ENCODE data around the gene FNDC5. TPM values are rescaled to one million over a fixed set of nuclear protein-coding genes. Genes with fewer than 3 reads are reported as not detected.
A peak's percentile ranks its signal among the peaks of the same experiment; 100 is the strongest.

The FNDC5 gene
- total RNA-seq, 4 donors from 2014 or later = 5.5 to 17.0 (median 9.8) TPM

- Histone ChIP-seq H3K4me3 (no peak overlapping the region), H3K36me3 (no peaks in the 10 kb centered on the region), H3K27me3 (peaks cover 0 to 7% (median 0%) of the 10 kb centered on the region in 4 donors), H3K4me1 (peaks cover 9 to 18% (median 18%) of the 10 kb centered on the region in 4 donors), H3K9me3 (no peaks in the 10 kb centered on the region), H3K27ac (replicated peaks in 1 of 4) (no peak overlapping the region)
- WGBS = 59% methylated on average over 2 of the region's 2 CpGs
- DNase-seq (ENCODE audit: extremely low spot score) = no peak
- TF ChIP-seq POLR2AphosphoS5 (IDR thresholded peaks at IDR 0.05) (no peak), CTCF (IDR thresholded peaks at IDR 0.05) (no peak)
- intact Hi-C loops (cut with DNase I) = no loop called here
Observed at GRCh38 chr1:32904797-32905196, 34.1 kb upstream of the FNDC5 start.

DNA sequence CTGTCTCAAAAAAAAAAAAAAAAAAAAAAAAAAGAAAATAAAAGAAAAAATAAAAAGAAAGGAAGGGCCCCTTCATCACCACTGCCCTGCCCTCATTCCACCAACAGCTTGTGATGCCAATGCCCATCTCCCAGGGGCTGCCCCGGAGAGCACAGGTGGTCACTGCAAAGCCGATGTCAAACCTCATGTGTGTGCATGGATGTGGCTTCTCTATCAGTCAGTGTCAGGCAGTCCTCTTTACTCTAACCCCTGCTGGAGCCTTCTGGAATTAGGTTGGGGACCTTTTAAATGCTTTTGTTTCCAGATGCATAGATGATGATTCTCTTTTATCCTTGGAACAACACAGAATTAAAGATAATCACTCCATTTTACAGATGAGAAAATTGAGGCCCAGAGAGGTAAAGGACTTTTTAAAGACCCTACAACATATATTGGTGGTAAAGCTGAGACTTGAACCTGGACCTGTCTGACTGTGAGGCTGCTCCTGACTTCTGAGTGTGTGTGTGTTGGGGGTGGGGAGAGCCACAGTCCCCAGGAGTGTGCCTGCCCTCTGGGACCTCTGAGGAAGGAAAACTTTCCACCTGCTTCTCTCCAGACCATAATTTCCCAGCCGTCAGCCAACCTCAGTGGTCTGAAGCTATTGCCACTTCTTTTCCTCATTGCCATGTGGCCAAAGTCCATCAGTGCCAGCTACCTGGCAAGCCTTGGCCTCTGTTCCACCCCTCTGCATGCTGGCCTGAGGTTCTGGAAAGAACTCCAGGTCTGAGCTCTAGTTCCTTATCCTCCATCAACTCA lies 33.5 kb upstream of the FNDC5 start:
- TF ChIP-seq CTCF (IDR thresholded peaks at IDR 0.05) = no peak
- Histone ChIP-seq H3K9me3 (no peaks in the 10 kb centered on the region), H3K4me3 (no peak overlapping the region), H3K27me3 (peaks cover 0 to 7% (median 0%) of the 10 kb centered on the region in 4 donors), H3K36me3 (no peaks in the 10 kb centered on the region), H3K4me1 (peaks cover 9 to 18% (median 18%) of the 10 kb centered on the region in 4 donors), H3K27ac (replicated peaks in 1 of 4) (no peak overlapping the region)
- no peak for DNase-seq (ENCODE audit: extremely low spot score)
- 80% methylated on average over 3 of the region's 3 CpGs for WGBS
- intact Hi-C loops (cut with DNase I) = no loop called here

DNA sequence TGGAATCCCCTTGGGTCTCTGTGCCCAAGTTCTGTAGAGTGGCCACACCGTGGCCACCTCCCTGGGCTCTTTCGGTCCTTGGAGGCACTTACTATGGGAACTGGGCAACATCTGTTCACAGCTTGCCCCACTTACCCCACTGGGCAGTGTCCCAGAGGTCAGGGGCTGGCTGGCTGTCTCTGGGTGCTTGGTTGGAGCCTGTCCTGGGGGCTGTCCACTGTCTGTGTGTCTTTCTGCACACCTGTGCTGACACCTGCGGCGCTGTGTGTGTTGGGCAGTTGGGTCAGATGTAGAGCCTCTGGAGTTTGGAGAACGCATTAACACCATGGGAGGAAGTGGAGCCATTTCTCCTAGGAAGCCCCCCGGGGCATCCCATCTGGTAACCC lies 31.8 kb upstream of the FNDC5 start:
- H3K36me3 ChIP-seq = no peaks in the 10 kb centered on the region
- no peak for TF ChIP-seq CTCF (IDR thresholded peaks at IDR 0.05)
- no peak for TF ChIP-seq POLR2AphosphoS5 (IDR thresholded peaks at IDR 0.05)
- TF ChIP-seq POLR2A (IDR thresholded peaks at IDR 0.05; ENCODE audit: low read depth) = no peak
- TF ChIP-seq EP300 (IDR thresholded peaks at IDR 0.05) = no peak
- no peak overlapping the region for H3K4me3 ChIP-seq
- 77% methylated on average over 6 of the region's 6 CpGs for WGBS
- peaks cover 0 to 7% (median 0%) of the 10 kb centered on the region in 4 donors for H3K27me3 ChIP-seq
- H3K4me1 ChIP-seq = peaks cover 9 to 18% (median 18%) of the 10 kb centered on the region in 4 donors
- no peak overlapping the region for H3K27ac ChIP-seq (replicated peaks in 1 of 4)
- DNase-seq (ENCODE audit: extremely low spot score) = no peak
- no peaks in the 10 kb centered on the region for H3K9me3 ChIP-seq
- intact Hi-C loops (cut with DNase I) = no loop called here

GRCh38 chr1:32901823-32902534 lies 31.3 kb upstream of the FNDC5 start:
- Histone ChIP-seq H3K9me3 (no peaks in the 10 kb centered on the region), H3K36me3 (no peaks in the 10 kb centered on the region), H3K4me3 (peak overlapping the region; percentile 74 to 82 (median 77)), H3K27ac (replicated peaks in 1 of 4) (peak overlapping the region; percentile 33 to 68 (median 59)), H3K4me1 (peaks cover 9 to 18% (median 18%) of the 10 kb centered on the region in 4 donors), H3K27me3 (peaks cover 0 to 7% (median 0%) of the 10 kb centered on the region in 4 donors)
- intact Hi-C loops (cut with DNase I) = no loop called here
- TF ChIP-seq POLR2AphosphoS5 (IDR thresholded peaks at IDR 0.05) = no peak
- no peak for TF ChIP-seq POLR2A (IDR thresholded peaks at IDR 0.05; ENCODE audit: low read depth)
- no peak for TF ChIP-seq CTCF (IDR thresholded peaks at IDR 0.05)
- TF ChIP-seq EP300 (IDR thresholded peaks at IDR 0.05) = no peak
- DNase-seq (ENCODE audit: extremely low spot score) = no peak
- WGBS = 47% methylated on average over 24 of the region's 24 CpGs

All from esophagus muscularis mucosa (tissue), 4 donors.